Right cardiac atrium (tissue), 5 donors: ENCODE results near the gene POLR2I. TPM values are rescaled to one million over a fixed set of nuclear protein-coding genes. Genes with fewer than 3 reads are reported as not detected.

Source experiments
- ATAC-seq, 2 donors: fragments of 200-7000 bp; cut with Tn5 transposase; one replicate each; pipeline versions ENCODE4 v1.8.0 to v1.9.1; 2020; ENCODE audit warnings: moderate library complexity in 2 of 2, mild to moderate bottlenecking in 1 of 2
- DNase-seq, 3 donors: peaks; one replicate each; pipeline ENCODE4 v3.0.0-alpha.2; 2020
- H3K27ac ChIP-seq: one replicate; pipeline ENCODE4 v1.5.1; 2013; ENCODE audit warnings: mild to moderate bottlenecking, low read length, control low read depth, moderate library complexity
- H3K27me3 ChIP-seq: one replicate; pipeline ENCODE4 v1.6.1; 2013; ENCODE audit not compliant: control insufficient read depth, insufficient read depth
- H3K4me1 ChIP-seq: one replicate; pipeline ENCODE4 v1.6.1; 2013; ENCODE audit warnings: low read length; ENCODE audit not compliant: control insufficient read depth, insufficient read depth
- H3K4me3 ChIP-seq: one replicate; pipeline ENCODE4 v1.5.1; 2013; ENCODE audit warnings: low read length, control low read depth
- H3K9me3 ChIP-seq: one replicate; pipeline ENCODE4 v1.6.1; 2013; ENCODE audit warnings: low read length; ENCODE audit not compliant: control insufficient read depth
- WGBS: extraction: QIAGEN DNeasy Blood & Tissue Kit; methylation state at CpG from one replicate; pipeline ENCODE4 v1.1.7; 2013; 5-methylcytosine and 5-hydroxymethylcytosine counted together
- intact Hi-C, 4 donors: fragments of 100-400 bp; cut with DNase I; formaldehyde crosslinking; loops; one replicate each; pipeline versions ENCODE4 v1.11.0 to v1.14.0; 2022 to 2023
- polyA plus RNA-seq: library from polyadenylated mRNA; stranded (reverse); fragments of 200-250 nt; gene quantifications from one replicate; pipeline ENCODE4 v1.2.3, GENCODE V29; 2013
- total RNA-seq, 4 donors: library from RNA; stranded (reverse); fragmentation: NEBNext Ultra II Directional; extraction: Animal tissue kit (Norgen Biotek cat#: 25700); gene quantifications; one replicate each; pipeline ENCODE4 v1.2.1, GENCODE V29; 2021
- donor health status: healthy with polysubstance abuse.
- donor health status: DM: no; HTN: yes; CAD: no.
- donor health status: DM: no; HTN: no; CAD: no.
- donor health status: DM: no; HTN: yes; CAD: no; lungs with severe emphysema.
- donor health status: DM: yes; HTN: yes; CAD: no.

The POLR2I gene
- total and polyA plus RNA-seq, 5 donors = 96.6 to 140 (median 121) TPM

DNA sequence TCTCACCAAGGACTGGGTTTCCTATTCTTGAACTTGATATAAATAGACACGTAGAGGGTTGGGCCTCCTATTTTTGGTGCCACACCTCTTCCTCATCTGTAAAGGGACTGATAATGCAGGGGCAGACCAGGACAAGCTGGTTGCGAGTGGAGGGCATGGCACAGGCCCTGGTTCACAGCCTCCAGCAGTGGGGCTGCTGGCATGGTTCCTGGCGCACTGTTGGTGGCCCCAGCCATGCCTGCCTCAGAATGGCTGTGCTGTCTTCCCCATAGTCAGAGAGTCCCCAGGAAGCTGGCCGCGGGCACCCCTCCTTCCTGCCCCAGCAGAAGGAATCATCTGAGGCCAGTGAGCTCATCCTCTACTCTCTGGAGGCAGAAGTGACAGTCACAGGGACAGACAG, 14.2 kb downstream of the POLR2I start:
- Histone ChIP-seq H3K4me1 (peaks cover 2% of the 10 kb centered on the region), H3K9me3 (no peaks in the 10 kb centered on the region), H3K4me3 (no peak overlapping the region), H3K27ac (peak overlapping the region; percentile 58), H3K27me3 (no peaks in the 10 kb centered on the region)
- 56% methylated on average over 5 of the region's 5 CpGs for WGBS
- DNase-seq (peak; percentile 46 to 87 (median 84)), ATAC-seq (peak; percentile 77 to 89)
- intact Hi-C loops = no loop called here

DNA sequence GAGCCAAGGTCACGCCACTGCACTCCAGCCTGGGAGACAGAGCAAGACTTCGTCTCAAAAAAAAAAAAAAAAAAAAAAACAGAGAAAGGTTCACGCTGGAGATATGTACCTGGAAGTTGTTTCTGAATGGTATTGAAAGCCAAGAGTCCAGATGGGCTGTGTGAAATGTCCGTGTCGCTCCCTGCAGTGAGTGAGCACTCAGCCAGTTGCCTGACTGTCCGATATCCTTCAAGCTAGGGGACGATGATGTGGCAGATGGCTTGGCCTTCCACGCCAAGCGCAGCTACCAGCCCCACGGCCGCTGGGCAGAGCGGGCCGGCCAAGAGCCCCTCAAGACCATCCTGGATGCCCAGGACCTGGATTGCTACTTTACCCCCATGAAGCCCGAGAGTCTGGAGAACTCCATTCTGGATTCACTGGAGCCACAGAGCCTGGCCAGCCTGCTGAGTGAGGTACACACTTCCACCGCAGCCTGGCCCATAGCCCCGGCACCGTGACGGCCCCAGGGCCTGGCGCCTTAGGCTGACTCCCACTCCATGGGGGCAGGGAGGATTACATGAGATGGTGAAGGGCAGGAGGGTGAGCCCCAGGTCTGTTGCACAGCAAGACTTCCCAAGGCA, 15.4 kb downstream of the POLR2I start:
- peak in 1 of 2 donors; percentile 6 for ATAC-seq
- H3K27ac ChIP-seq = peak overlapping the region; percentile 55
- peaks cover 2% of the 10 kb centered on the region for H3K4me1 ChIP-seq

DNA sequence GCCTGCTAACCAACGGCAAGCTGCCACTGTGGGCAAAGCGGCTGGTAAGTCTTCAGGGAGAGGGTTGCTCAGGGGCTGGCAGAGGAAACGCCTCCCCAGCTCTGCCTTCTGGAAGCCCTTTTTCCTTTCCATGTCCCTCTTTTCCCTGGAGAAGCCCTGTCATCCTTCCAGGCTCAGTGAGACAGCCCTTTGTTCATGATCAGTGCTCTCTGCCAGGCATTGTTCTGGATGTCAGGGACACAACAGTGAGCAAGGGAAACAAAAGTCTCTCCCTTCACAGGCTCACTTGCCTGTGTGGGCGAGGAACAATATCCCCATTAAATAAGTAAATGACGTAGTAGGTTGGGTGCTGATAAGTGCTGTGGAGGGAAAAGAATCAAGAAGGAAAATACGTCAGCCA, 17.6 kb downstream of the POLR2I start:
- WGBS = 72% methylated on average over 6 of the region's 6 CpGs
- no peak overlapping the region for H3K4me3 ChIP-seq
- intact Hi-C loops = no loop called here
- peak in 1 of 2 donors; percentile 51 for ATAC-seq
- H3K9me3 ChIP-seq = no peaks in the 10 kb centered on the region
- peaks cover 4% of the 10 kb centered on the region for H3K4me1 ChIP-seq
- no peak overlapping the region for H3K27ac ChIP-seq
- no peak for DNase-seq
- no peaks in the 10 kb centered on the region for H3K27me3 ChIP-seq

More for the DNA sequence above, 15.4 kb downstream of the POLR2I start:
- no peak overlapping the region for H3K4me3 ChIP-seq
- no peaks in the 10 kb centered on the region for H3K27me3 ChIP-seq
- peak in 1 of 3 donors; percentile 56 for DNase-seq
- intact Hi-C loops = no loop called here
- 86% methylated on average over 19 of the region's 19 CpGs for WGBS
- no peaks in the 10 kb centered on the region for H3K9me3 ChIP-seq

DNA sequence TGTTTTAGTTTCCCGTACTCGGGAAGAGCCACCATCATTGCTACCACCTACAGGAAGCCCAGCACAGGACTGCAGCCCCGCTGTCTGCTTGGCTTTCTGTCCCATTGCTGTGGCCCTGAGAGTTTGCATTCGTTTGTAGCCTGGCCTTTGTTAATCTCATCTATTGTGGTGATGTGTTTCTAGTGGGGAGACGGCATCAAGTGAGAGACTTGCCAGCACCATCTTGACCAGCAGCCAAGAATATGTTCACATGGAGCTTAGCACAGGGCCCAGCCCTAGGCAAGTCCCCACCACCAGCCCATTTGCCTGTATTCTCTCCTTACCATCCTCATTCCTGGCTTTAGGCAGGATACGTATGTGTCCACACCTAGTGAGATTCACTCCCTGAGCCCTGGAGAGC, 21.0 kb downstream of the POLR2I start:
- intact Hi-C loops = no loop called here
- H3K27ac ChIP-seq = peak overlapping the region; percentile 28
- no peak for DNase-seq
- H3K4me3 ChIP-seq = no peak overlapping the region
- no peaks in the 10 kb centered on the region for H3K27me3 ChIP-seq
- peak; percentile 47 to 54 for ATAC-seq
- 66% methylated on average over 6 of the region's 6 CpGs for WGBS
- H3K4me1 ChIP-seq = peaks cover 2% of the 10 kb centered on the region
- no peaks in the 10 kb centered on the region for H3K9me3 ChIP-seq

DNA sequence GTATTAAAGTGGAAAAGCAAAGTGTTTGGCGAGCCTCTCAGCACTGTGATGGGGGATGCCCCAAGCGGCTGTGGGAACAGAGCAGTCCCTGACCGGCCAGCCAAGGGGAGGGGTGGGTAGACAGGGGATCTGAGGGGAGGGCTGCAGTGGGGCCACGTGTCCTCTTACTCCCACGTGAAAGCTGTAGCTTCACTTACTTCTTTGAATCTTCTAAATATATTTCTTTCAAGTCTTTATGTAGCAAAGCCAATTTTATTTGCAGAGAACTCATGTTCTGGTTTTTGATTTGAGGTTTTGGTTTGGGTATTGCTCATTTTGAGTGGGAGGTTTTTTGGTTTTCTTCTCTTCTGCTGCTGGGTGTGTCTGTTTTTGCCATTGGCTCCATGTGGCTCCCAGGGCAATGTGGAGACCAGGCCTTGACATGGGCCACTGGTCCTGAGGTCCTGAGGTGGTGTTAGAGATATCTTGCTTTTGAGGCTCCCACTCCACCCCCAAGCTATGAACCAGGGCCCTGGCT, 21.5 kb downstream of the POLR2I start:
- no peaks in the 10 kb centered on the region for H3K9me3 ChIP-seq
- peak overlapping the region; percentile 28 for H3K27ac ChIP-seq
- DNase-seq = no peak
- 90% methylated on average over 5 of the region's 5 CpGs for WGBS
- ATAC-seq = no peak
- H3K4me1 ChIP-seq = peaks cover 2% of the 10 kb centered on the region
- intact Hi-C loops = no loop called here
- H3K27me3 ChIP-seq = no peaks in the 10 kb centered on the region
- no peak overlapping the region for H3K4me3 ChIP-seq

DNA sequence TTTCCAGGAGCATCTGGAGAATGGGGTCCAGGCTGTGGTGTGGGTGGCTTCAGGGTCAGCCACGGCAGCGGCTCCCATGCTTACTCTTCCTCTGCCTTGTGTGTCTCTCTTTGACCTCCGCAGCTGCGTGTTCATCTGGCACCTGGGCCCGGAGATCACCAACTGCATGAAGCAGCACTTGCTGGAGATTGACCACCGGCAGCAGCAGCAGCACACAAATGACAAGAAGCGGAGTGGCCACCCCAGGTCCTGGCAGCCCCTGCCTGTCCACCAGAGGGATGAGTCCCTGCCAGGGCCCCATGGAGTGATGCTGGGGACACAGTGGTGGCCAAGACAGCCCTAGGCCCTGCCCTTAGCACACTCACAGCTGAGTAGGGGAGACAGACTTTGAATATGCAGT, 22.1 kb downstream of the POLR2I start:
- Histone ChIP-seq H3K27ac (no peak overlapping the region), H3K27me3 (no peaks in the 10 kb centered on the region), H3K4me3 (no peak overlapping the region), H3K4me1 (peaks cover 2% of the 10 kb centered on the region), H3K9me3 (no peaks in the 10 kb centered on the region)
- DNase-seq (no peak), ATAC-seq (no peak)
- 94% methylated on average over 7 of the region's 7 CpGs for WGBS
- intact Hi-C loops = no loop called here

DNA sequence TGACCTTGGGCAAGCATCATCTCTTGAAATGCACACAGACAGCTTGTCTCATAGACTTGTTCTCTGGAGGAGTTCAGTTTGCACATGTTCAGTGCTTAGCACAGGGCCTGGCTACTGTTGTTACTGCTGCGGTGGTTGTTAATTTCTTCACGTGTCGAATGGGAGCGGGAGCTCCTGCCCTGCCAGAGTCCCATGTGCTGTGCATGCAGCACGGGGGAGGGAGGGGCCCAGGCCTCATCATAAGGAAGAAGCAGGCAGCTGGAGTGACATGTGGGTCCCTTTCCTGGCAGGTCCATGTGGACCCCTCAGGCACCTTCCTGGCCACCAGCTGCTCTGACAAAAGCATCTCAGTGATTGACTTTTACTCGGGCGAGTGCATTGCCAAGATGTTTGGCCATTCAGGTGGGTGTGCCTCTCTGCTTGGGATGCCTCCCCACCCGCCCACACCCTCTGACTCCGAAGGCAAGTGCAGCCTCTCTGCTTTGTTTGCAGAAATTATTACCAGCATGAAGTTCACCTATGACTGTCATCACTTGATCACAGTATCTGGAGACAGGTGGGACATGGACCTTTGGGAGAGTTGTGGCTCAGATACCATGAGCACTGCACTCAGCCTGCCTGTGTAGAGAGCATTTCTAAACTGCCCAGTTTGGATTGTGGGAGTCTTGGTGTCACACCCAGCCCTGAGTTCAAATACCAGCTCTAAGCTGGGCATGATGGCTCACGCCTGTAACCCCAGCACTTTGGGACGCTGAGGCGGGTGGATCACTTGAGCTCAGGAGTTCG, 23.6 kb downstream of the POLR2I start:
- DNase-seq = no peak
- no peak overlapping the region for H3K4me3 ChIP-seq
- no peaks in the 10 kb centered on the region for H3K27me3 ChIP-seq
- H3K9me3 ChIP-seq = no peaks in the 10 kb centered on the region
- no peak overlapping the region for H3K27ac ChIP-seq
- peaks cover 2% of the 10 kb centered on the region for H3K4me1 ChIP-seq
- intact Hi-C loops = no loop called here
- 94% methylated on average over 13 of the region's 13 CpGs for WGBS
- ATAC-seq = no peak

DNA sequence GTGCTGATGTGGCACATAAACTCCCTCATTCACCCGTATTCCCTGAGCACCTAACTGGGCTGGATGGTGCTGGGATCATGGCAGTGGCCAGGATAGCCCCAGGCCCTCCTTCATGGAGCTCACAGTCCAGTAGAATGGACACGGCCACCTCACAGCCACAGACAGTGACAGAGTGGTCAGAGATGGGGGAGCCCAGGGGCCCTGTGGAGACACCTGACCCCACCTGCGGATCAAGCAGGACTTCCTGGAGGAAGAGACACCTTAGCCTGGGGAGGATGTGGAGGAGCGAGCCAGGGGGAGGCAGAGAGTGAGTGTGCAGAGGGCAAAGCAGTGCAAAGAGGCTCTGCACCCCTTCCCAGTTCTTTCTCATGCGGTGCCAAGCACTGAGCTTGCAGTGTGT, 24.8 kb downstream of the POLR2I start:
- Histone ChIP-seq H3K4me3 (no peak overlapping the region), H3K27ac (no peak overlapping the region), H3K9me3 (no peaks in the 10 kb centered on the region), H3K4me1 (peaks cover 2% of the 10 kb centered on the region), H3K27me3 (no peaks in the 10 kb centered on the region)
- WGBS = 98% methylated on average over 5 of the region's 5 CpGs
- intact Hi-C loops = no loop called here
- no peak for ATAC-seq
- DNase-seq = no peak

DNA sequence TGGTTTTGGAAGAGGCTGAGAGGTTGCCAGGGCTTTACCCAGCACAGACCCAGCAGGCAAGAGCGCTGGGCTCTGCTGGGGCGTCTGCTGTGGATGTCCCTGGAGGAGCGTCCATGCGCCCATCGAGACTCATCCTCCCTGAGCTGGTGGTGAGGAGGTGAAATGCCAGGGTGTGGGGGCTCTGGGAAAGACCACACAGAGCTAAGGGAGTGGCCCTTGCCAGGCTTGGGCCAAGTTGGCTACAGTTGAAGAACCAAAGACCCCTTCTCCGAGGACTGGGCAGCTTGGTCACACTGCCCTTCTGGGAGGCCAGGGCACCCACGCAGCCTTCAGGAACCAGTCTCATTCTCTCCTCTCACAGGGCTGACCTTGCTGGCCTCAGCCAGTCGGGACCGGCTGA, 28.3 kb downstream of the POLR2I start:
- Histone ChIP-seq H3K4me3 (no peak overlapping the region), H3K27me3 (no peaks in the 10 kb centered on the region), H3K27ac (no peak overlapping the region), H3K4me1 (no peaks in the 10 kb centered on the region), H3K9me3 (no peaks in the 10 kb centered on the region)
- DNase-seq = no peak
- over 99% methylated on average over 9 of the region's 9 CpGs for WGBS
- ATAC-seq = no peak
- intact Hi-C loops = no loop called here

DNA sequence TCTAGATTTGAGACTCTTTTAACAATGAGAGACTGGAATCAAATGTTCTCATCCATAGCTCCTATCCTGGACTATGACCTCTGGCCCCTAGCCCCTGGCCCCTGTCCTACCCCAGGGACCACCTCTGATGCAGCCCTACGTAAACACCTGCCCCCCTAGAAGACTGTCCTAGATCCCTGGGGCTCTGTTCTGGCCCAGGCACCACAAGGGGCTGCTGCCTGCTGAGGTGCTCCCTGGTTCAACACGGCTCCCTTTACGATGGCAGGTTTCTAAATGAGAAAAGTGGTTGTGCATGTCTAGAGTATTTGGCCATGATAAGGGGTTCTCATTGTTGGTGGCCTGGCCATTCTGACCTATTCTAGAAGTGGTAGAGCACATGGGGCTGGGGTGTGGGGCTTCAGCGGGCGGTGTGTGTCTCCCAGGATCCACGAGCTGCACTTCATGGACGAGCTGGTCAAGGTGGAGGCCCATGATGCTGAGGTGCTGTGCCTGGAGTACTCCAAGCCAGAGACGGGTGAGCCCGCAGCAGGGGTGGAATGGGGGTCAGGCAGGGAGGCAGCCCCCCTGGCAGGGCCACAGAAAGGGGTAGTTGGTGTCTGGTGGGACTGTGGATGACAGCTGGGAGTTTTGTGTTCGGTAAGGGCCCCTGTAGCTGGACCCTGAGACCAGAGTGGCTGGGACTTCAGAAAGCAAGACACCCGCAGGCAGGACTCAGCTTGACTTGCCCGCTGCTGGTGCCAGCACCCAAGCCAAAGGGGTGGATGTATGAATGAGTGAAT, 30.3 kb downstream of the POLR2I start:
- no peak overlapping the region for H3K27ac ChIP-seq
- DNase-seq (no peak), ATAC-seq (no peak)
- 92% methylated on average over 12 of the region's 12 CpGs for WGBS
- H3K4me3 ChIP-seq = no peak overlapping the region
- H3K9me3 ChIP-seq = no peaks in the 10 kb centered on the region
- H3K4me1 ChIP-seq = no peaks in the 10 kb centered on the region
- H3K27me3 ChIP-seq = no peaks in the 10 kb centered on the region
- intact Hi-C loops = no loop called here

DNA sequence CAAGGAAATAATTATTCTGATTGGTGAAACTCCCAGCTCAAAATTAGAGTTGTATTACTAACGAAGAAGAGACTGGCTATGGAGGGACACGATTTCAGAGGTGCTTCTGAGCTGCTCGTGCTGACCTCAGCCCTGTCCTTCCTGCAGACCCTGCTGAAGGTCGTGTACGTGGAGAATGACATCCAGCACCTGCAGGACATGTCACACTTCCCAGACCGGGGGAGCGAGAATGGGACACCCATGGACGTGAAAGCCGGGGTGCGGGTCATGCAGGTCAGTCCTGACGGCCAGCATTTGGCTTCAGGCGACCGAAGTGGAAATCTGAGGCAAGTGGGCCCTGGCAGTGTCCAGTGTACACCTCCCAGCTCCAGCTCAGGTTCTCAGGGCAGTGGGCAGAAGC, 31.8 kb downstream of the POLR2I start:
- Histone ChIP-seq H3K9me3 (no peaks in the 10 kb centered on the region), H3K4me1 (no peaks in the 10 kb centered on the region), H3K27ac (no peak overlapping the region), H3K27me3 (no peaks in the 10 kb centered on the region), H3K4me3 (no peak overlapping the region)
- no peak for DNase-seq
- ATAC-seq = no peak
- WGBS = 95% methylated on average over 13 of the region's 13 CpGs
- intact Hi-C loops = no loop called here
